NCI-H510A treated with DMSO at 0.1 percent for 48 hours (cell line): ENCODE measurements around the gene HSPB6.

Experiments
- DNase-seq: peaks from one replicate; lab custom pipeline; 2025; lab: John Stamatoyannopoulos, UW

HSPB6 gene

GRCh38 chr19:35716801-35717664 is 39.8 kb downstream of the HSPB6 start:
- DNase-seq: peak; percentile 83

GRCh38 chr19:35715981-35716800 is 40.6 kb downstream of the HSPB6 start:
- no peak for DNase-seq

- no peak for DNase-seq
Observed at GRCh38 chr19:35715355-35715809, 41.4 kb downstream of the HSPB6 start.

GRCh38 chr19:35714601-35715354 is 42.1 kb downstream of the HSPB6 start:
- DNase-seq: no peak

- DNase-seq: no peak
Observed at GRCh38 chr19:35713904-35714495, 42.8 kb downstream of the HSPB6 start.

- DNase-seq: no peak
Observed at GRCh38 chr19:35713506-35713850, 43.4 kb downstream of the HSPB6 start.

- DNase-seq: no peak
Observed at GRCh38 chr19:35712567-35713505, 44.0 kb downstream of the HSPB6 start.

- no peak for DNase-seq
Observed at GRCh38 chr19:35710784-35711723, 45.8 kb downstream of the HSPB6 start.

GRCh38 chr19:35708391-35708790 is 48.4 kb downstream of the HSPB6 start:
- DNase-seq: no peak
